Measurements from ENCODE around the gene LRRC74B.

GRCh38 chr22:20999350-21000206 is 46.2 kb upstream of the LRRC74B start:
- TF ChIP-seq, protein P1, sequence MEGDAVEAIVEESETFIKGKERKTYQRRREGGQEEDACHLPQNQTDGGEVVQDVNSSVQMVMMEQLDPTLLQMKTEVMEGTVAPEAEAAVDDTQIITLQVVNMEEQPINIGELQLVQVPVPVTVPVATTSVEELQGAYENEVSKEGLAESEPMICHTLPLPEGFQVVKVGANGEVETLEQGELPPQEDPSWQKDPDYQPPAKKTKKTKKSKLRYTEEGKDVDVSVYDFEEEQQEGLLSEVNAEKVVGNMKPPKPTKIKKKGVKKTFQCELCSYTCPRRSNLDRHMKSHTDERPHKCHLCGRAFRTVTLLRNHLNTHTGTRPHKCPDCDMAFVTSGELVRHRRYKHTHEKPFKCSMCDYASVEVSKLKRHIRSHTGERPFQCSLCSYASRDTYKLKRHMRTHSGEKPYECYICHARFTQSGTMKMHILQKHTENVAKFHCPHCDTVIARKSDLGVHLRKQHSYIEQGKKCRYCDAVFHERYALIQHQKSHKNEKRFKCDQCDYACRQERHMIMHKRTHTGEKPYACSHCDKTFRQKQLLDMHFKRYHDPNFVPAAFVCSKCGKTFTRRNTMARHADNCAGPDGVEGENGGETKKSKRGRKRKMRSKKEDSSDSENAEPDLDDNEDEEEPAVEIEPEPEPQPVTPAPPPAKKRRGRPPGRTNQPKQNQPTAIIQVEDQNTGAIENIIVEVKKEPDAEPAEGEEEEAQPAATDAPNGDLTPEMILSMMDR (conservative IDR thresholded peaks at IDR 0.05 in 1 of 2, IDR thresholded peaks at IDR 0.05 in 1 of 2; ENCODE audit: low read depth in 1 of 2, low read length in 2 of 2), result no peak
- no peak for TF ChIP-seq EZH2 (IDR thresholded peaks at IDR 0.05; ENCODE audit: low read length, missing control alignments)

Measured in fibroblast of lung (primary cell).